Activated T-cell treated with anti-CD3 and anti-CD28 coated beads, Interleukin-2, amount 50 U/mL, for 72 hours (primary cell): ENCODE data around the gene C1orf174. TPM values are rescaled to one million over a fixed set of nuclear protein-coding genes. Genes with fewer than 3 reads are reported as not detected.

Experiments
- ATAC-seq, 2 donors: fragments of 150-1000 bp; cut with Tn5 transposase; replicated peaks in 1 of 2; 2 replicates each; pipeline ENCODE4 v1.10.0; 2021; ENCODE audit warnings: moderate library complexity in 2 of 2, mild to moderate bottlenecking in 1 of 2
- DNase-seq, 2 donors: peaks; one replicate each; pipeline ENCODE4 v3.0.0; 2021 to 2022; ENCODE audit warnings: mixed read lengths in 1 of 2
- H3K27ac Mint-ChIP-seq: one replicate; pipeline ENCODE4 v1.8.0; 2022; ENCODE audit warnings: mild to moderate bottlenecking, moderate library complexity, mixed read lengths
- H3K27me3 Mint-ChIP-seq: one replicate; pipeline ENCODE4 v1.8.0; 2022; ENCODE audit warnings: low read depth, mixed read lengths
- H3K36me3 Mint-ChIP-seq, 2 donors: one replicate each; pipeline ENCODE4 v1.8.0; 2022; ENCODE audit warnings: mixed read lengths in 2 of 2, mild to moderate bottlenecking in 1 of 2; ENCODE audit not compliant: insufficient read depth in 2 of 2
- H3K4me1 Mint-ChIP-seq: one replicate; pipeline ENCODE4 v1.8.0; 2022; ENCODE audit warnings: low read depth, mixed read lengths
- H3K4me3 Mint-ChIP-seq, 2 donors: one replicate each; pipeline ENCODE4 v1.8.0; 2022; ENCODE audit warnings: mild to moderate bottlenecking in 2 of 2, mixed read lengths in 2 of 2, moderate library complexity in 2 of 2
- H3K9me3 Mint-ChIP-seq, 2 donors: one replicate each; pipeline ENCODE4 v1.8.0; 2022; ENCODE audit warnings: mixed read lengths in 2 of 2
- total RNA-seq, 2 donors: library from RNA; stranded (reverse); gene quantifications; one replicate each; pipeline ENCODE4 v1.2.3, GENCODE V29; 2022

The C1orf174 gene
- total RNA-seq, 2 donors from 2014 or later: 30.8 to 43.7 TPM

- Mint-ChIP-seq H3K27ac (no peak overlapping the region), H3K4me3 (no peak overlapping the region), H3K4me1 (peaks cover 39% of the 10 kb centered on the region), H3K9me3 (peaks cover 2 to 3% of the 10 kb centered on the region in 2 donors), H3K27me3 (no peaks in the 10 kb centered on the region), H3K36me3 (peaks cover 7 to 24% of the 10 kb centered on the region in 2 donors)
- DNase-seq (no peak), ATAC-seq (no peak)
These were observed 7.3 kb downstream of the C1orf174 start for GRCh38 chr1:3892748-3893147.

- ATAC-seq: no peak
- Mint-ChIP-seq H3K9me3 (no peaks in the 10 kb centered on the region), H3K4me1 (peaks cover 25% of the 10 kb centered on the region), H3K36me3 (peaks cover 4 to 17% of the 10 kb centered on the region in 2 donors), H3K27ac (no peak overlapping the region), H3K27me3 (no peaks in the 10 kb centered on the region), H3K4me3 (no peak overlapping the region)
- DNase-seq: no peak
These were observed 8.7 kb downstream of the C1orf174 start for GRCh38 chr1:3891329-3891865.

- no peaks in the 10 kb centered on the region for H3K9me3 Mint-ChIP-seq
- H3K27ac Mint-ChIP-seq: peak overlapping the region; percentile 16
- ATAC-seq: peak; percentile 79 to 85
- peaks cover 20% of the 10 kb centered on the region for H3K4me1 Mint-ChIP-seq
- H3K27me3 Mint-ChIP-seq: no peaks in the 10 kb centered on the region
- H3K4me3 Mint-ChIP-seq: peak overlapping the region; percentile 12 to 64
- H3K36me3 Mint-ChIP-seq: peaks cover 4 to 15% of the 10 kb centered on the region in 2 donors
- no peak for DNase-seq
These were observed 9.4 kb downstream of the C1orf174 start for GRCh38 chr1:3890389-3891328.

- peaks cover 4 to 16% of the 10 kb centered on the region in 2 donors for H3K36me3 Mint-ChIP-seq
- ATAC-seq: peak in 1 of 2 donors; percentile 53
These were observed 10.1 kb downstream of the C1orf174 start for GRCh38 chr1:3889936-3890335.

GRCh38 chr1:3888301-3888700 is 11.8 kb downstream of the C1orf174 start:
- no peak for DNase-seq

More at GRCh38 chr1:3889936-3890335, 10.1 kb downstream of the C1orf174 start:
- no peak overlapping the region for H3K27ac Mint-ChIP-seq
- no peak for DNase-seq
- H3K27me3 Mint-ChIP-seq: no peaks in the 10 kb centered on the region
- no peaks in the 10 kb centered on the region for H3K9me3 Mint-ChIP-seq
- H3K4me1 Mint-ChIP-seq: peaks cover 22% of the 10 kb centered on the region
- H3K4me3 Mint-ChIP-seq: peak overlapping the region; percentile 53 to 64

GRCh38 chr1:3886691-3887090 is 13.4 kb downstream of the C1orf174 start:
- DNase-seq (no peak), ATAC-seq (no peak)
- H3K9me3 Mint-ChIP-seq: no peaks in the 10 kb centered on the region
- H3K4me1 Mint-ChIP-seq: peaks cover 27% of the 10 kb centered on the region
- no peak overlapping the region for H3K4me3 Mint-ChIP-seq
- H3K27me3 Mint-ChIP-seq: no peaks in the 10 kb centered on the region
- H3K27ac Mint-ChIP-seq: no peak overlapping the region
- peaks cover 4 to 19% of the 10 kb centered on the region in 2 donors for H3K36me3 Mint-ChIP-seq

More at GRCh38 chr1:3888301-3888700, 11.8 kb downstream of the C1orf174 start:
- Mint-ChIP-seq H3K27ac (no peak overlapping the region), H3K27me3 (no peaks in the 10 kb centered on the region), H3K4me1 (peaks cover 27% of the 10 kb centered on the region), H3K36me3 (peaks cover 4 to 18% of the 10 kb centered on the region in 2 donors), H3K9me3 (no peaks in the 10 kb centered on the region), H3K4me3 (no peak overlapping the region)
- ATAC-seq: no peak

- Mint-ChIP-seq H3K9me3 (no peaks in the 10 kb centered on the region), H3K27me3 (no peaks in the 10 kb centered on the region), H3K27ac (no peak overlapping the region), H3K4me3 (no peak overlapping the region), H3K4me1 (peaks cover 25% of the 10 kb centered on the region), H3K36me3 (peaks cover 4 to 19% of the 10 kb centered on the region in 2 donors)
- DNase-seq (no peak), ATAC-seq (no peak)
These were observed 13.9 kb downstream of the C1orf174 start for GRCh38 chr1:3886106-3886670.

- Mint-ChIP-seq H3K27ac (no peak overlapping the region), H3K27me3 (no peaks in the 10 kb centered on the region)
These were observed 14.5 kb downstream of the C1orf174 start for GRCh38 chr1:3885611-3886010.

GRCh38 chr1:3884966-3885365 is 15.1 kb downstream of the C1orf174 start:
- H3K36me3 Mint-ChIP-seq: peaks cover 2 to 12% of the 10 kb centered on the region in 2 donors

More at GRCh38 chr1:3885611-3886010, 14.5 kb downstream of the C1orf174 start:
- ATAC-seq (no peak), DNase-seq (no peak)
- Mint-ChIP-seq H3K36me3 (peaks cover 4 to 16% of the 10 kb centered on the region in 2 donors), H3K4me3 (no peak overlapping the region), H3K9me3 (no peaks in the 10 kb centered on the region), H3K4me1 (peaks cover 21% of the 10 kb centered on the region)

GRCh38 chr1:3883194-3883925 is 16.7 kb downstream of the C1orf174 start:
- Mint-ChIP-seq H3K4me1 (peaks cover 10% of the 10 kb centered on the region), H3K36me3 (peaks cover 3 to 18% of the 10 kb centered on the region in 2 donors), H3K4me3 (peak overlapping the region in 1 of 2 donors; percentile 25), H3K27me3 (no peaks in the 10 kb centered on the region), H3K9me3 (no peaks in the 10 kb centered on the region), H3K27ac (peak overlapping the region; percentile 67)
- DNase-seq (no peak), ATAC-seq (peak in 1 of 2 donors; percentile 69)

More at GRCh38 chr1:3884966-3885365, 15.1 kb downstream of the C1orf174 start:
- Mint-ChIP-seq H3K27ac (no peak overlapping the region), H3K27me3 (no peaks in the 10 kb centered on the region), H3K4me1 (peaks cover 15% of the 10 kb centered on the region), H3K4me3 (no peak overlapping the region), H3K9me3 (no peaks in the 10 kb centered on the region)
- no peak for ATAC-seq
- no peak for DNase-seq

GRCh38 chr1:3881193-3881480 is 18.9 kb downstream of the C1orf174 start:
- no peaks in the 10 kb centered on the region for H3K27me3 Mint-ChIP-seq
- H3K4me3 Mint-ChIP-seq: no peak overlapping the region
- H3K9me3 Mint-ChIP-seq: no peaks in the 10 kb centered on the region
- peaks cover 3 to 16% of the 10 kb centered on the region in 2 donors for H3K36me3 Mint-ChIP-seq
- peak overlapping the region; percentile 40 for H3K27ac Mint-ChIP-seq
- ATAC-seq (peak in 1 of 2 donors; percentile 32), DNase-seq (no peak)
- peaks cover 10% of the 10 kb centered on the region for H3K4me1 Mint-ChIP-seq

- Mint-ChIP-seq H3K27ac (no peak overlapping the region), H3K36me3 (peaks cover 3 to 17% of the 10 kb centered on the region in 2 donors), H3K4me1 (peaks cover 10% of the 10 kb centered on the region), H3K9me3 (no peaks in the 10 kb centered on the region), H3K27me3 (no peaks in the 10 kb centered on the region), H3K4me3 (no peak overlapping the region)
- no peak for DNase-seq
- ATAC-seq: no peak
These were observed 19.5 kb downstream of the C1orf174 start for GRCh38 chr1:3880429-3881192.
